DMS 273 treated with DMSO at 0.1 percent for 48 hours (cell line): ENCODE measurements around the gene ARHGAP24.
"Not testable (repeated sequence)": the region's sequence is repeated elsewhere in the genome, so short reads cannot be mapped to it uniquely, and the experiment has no call there.

Experiments used
- DNase-seq: peaks from one replicate; lab custom pipeline; 2025; lab: John Stamatoyannopoulos, UW

Gene ARHGAP24

DNA sequence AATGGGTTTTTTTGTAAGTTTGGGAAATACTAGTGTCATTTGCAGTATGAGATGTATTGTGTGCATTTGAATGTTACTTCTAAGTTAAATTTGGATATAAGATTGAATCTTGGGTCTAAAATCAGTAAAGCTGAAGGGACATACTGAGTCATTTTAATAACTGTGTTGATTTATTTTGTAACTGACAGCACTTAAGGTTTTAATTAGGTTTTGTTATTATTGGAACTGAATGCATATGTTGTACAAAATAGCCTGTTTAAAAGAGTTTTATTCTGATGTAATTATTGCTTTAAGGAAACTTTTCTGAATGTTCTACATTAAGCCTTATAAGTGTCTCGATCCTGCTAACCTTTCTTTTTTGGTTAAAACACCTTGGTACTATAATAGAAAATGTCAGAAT, 488.3 kb downstream of the ARHGAP24 start:
- DNase-seq, result no peak

DNA sequence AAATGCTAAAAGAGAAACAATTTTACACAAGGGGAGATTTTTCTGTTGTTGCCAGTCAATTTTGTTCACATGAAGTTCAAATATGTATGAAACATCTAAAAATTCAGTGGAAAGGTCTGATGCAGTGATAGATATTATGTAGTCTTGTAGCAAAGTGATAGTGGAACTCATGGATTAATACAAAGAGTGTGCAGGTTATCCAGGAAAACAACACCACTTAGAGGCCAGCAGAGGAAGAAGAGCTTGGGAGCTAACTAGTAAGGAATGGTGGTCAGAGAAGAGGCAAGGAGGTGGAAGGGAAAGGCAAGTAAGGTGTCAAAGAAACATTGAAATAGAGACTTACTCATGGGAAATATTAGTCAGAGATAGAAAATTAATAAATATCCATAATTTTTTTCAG, 489.3 kb downstream of the ARHGAP24 start:
- DNase-seq, result no peak

DNA sequence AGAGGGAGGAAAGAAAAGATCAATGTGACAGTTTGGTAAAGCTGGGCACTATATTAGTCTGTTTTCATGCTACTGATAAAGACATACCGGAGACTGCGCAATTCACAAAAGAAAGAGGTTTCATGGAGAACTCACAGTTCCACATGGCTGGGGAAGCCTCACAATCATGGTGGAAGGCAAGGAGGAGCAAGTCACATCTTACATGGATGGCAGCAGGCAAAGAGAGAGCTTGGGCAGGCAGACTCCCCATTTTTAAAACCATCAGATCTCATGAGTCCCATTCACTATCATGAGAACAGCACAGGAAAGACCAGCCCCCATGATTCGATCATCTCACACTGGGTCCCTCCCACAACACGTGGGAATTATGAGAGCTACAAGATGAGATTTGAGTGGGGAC, 490.1 kb downstream of the ARHGAP24 start:
- DNase-seq, result not testable (repeated sequence)

DNA sequence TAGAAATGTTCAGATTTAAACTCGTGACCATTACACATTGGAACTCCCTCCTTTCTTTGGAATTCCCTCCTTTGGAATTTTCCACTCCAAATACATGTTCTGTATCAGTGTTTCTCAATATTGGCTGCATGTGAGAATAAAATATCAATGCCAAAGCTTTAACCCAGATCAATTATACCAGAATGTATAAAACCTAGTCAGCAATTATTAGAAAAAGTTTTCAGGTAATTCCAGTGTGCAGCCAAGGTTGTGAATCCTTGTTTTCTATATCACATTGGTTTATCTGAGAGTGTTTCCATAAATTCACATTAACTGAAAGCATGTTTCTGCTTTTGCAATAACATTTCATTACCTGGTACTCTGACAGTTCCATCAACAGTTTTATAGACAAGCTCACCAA, 490.6 kb downstream of the ARHGAP24 start:
- DNase-seq, result no peak

DNA sequence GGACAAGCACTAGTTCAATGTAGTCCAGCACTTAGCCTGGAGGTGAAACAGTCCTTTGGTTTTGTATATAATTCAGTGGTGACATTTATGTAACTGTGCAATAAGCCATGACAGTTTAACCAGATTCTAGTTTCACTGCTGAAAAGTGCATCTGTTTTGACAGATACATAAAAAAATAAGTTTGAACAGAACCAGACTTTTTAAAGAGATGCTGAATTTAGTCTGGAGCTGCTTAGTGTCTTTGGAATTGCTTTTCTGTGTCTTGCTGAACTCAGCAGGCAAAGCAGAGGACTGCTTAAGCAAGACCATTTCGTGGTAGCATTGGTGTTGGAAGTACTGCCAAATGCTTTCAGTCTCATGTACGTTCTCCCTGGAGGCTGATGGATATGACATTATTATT, 491.4 kb downstream of the ARHGAP24 start:
- DNase-seq, result no peak

DNA sequence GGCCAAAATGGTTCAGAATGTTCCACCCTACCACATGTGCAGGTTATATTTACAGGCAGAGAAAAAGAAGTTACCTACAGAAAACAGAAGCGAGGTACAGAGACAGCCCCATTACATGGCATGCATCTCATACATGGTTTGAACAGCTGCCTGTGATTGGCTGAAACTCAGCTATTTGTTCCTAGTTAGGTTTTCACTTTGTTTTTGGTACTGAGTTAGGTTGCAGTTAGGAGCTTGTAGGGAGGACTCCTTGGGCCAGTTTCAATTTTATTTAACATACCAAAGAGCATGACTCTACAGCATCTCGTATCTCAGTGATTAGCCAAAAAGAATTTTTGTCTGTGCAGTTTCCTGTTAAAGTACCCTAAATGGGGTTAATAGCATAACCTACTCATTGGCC, 492.9 kb downstream of the ARHGAP24 start:
- no peak for DNase-seq

DNA sequence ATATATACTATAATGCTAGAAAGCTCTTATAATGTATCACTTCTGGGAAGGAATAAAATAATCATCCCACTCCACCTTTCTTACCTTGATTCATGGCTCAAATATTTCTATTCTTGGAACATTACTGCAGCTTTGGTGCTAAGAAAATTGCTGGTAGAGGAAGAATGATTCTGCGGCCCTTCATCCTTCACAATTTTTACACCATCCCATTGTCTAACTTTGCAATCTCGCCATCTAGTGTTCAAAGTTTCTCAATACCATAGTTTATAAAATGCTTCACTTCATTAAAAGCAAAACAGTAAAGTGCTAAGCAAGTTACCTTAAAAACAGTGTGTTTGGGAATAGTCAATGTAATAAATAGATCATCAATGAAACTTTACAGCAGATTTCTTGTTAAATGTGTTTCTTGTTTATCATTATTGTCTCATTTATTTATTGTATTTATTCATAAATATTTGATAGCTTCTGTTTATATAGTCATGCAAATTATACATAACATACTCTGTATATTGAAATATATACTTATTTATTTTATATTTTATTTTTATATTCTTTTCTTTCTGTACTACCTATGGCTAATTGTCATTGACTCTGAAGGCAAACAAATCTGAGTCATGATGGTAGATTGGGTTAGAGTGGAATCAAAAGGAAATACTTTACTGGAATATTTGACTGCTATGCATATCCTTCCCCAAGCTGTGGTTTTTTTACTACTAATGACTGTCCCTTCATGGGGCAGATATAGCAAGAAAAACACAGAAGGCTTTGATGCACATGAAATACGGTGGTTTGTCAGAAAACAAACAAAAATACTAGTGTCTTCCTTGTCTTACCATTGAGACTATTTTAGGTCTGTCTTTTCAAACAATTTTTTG, 494.2 kb downstream of the ARHGAP24 start:
- DNase-seq, result no peak

DNA sequence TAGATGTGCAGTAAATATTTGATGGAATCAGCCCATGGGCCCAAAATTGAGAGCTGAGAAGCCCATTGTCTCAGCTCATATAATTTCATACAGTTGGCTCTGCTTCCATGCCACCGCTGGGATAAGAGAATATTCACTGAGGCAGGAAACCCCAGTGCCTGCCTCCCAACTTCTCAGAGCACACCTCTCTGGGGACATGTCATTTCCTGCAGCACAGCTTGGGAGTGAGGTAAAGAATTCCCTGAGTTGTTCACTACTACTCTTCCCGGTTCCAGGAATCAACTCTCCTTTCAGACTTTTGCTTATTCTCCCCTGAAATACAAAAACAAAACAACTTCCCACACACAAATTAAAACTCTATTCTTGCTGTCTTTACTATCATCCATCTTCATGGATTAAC, 495.6 kb downstream of the ARHGAP24 start:
- no peak for DNase-seq

DNA sequence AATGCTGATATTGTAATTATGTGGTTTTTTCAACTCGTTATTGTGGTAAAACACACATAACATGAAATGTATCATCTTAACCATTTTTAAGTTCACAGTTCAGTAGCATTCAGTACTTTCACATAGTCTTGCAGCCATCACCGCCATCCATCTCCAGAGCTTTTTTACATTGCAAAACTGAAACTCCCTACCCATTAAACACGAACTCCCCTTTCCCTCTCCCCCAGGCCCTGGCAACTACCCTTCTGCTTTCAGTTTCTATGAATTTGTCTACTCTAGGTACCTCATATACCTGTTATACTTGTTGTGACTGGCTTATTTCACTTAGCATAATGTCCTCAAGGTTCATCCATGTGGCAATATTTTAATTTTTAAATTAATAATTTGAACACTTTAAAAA, 504.3 kb downstream of the ARHGAP24 start:
- DNase-seq, result no peak

DNA sequence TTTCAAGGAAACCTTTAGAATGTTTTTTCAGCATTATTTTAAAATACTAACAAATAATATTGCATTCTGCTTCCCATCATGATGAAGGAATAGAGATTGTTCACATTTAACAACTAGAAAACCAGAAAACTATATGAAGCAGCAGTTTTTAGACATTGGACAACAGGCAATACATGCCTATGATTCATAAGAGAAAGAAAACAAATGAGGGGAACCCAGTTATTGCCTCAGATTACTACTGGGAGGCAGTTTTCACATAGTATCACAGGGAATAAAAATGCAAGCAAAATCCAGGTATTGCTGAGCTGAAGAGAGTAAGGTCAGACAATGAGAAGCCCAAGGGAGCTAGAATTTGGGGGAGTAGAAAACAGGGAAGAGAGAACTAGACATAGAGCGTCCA, 511.3 kb downstream of the ARHGAP24 start:
- no peak for DNase-seq

DNA sequence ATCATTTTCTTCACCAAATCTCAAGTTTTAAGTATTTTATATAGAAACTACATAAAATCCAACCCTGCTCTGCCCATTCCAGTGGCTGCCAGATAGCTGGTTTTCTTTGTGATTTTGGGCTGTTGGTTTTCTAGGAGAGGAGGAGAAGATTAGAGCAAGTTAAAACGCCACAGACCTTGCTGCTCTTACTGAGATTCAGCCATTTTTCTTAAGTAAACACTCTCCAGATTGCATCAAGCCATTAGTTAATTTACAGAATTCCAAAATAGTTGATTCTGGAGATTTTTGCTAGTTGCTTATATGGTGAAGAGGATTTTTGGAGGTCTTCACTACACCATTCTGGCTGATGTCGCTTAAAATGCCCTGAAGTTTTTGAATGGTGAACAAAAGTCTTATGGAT, 518.7 kb downstream of the ARHGAP24 start:
- no peak for DNase-seq

DNA sequence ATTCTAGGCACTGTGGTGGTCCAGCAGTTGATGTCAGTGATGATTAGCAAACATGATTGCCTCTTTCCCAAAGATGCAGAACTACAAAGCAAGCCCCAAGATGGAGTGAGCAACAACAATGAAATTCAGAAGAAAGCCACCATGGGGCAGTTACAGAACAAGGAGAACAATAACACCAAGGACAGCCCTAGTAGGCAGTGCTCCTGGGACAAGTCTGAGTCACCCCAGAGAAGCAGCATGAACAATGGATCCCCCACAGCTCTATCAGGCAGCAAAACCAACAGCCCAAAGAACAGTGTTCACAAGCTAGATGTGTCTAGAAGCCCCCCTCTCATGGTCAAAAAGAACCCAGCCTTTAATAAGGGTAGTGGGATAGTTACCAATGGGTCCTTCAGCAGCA, 519.6 kb downstream of the ARHGAP24 start:
- no peak for DNase-seq

DNA sequence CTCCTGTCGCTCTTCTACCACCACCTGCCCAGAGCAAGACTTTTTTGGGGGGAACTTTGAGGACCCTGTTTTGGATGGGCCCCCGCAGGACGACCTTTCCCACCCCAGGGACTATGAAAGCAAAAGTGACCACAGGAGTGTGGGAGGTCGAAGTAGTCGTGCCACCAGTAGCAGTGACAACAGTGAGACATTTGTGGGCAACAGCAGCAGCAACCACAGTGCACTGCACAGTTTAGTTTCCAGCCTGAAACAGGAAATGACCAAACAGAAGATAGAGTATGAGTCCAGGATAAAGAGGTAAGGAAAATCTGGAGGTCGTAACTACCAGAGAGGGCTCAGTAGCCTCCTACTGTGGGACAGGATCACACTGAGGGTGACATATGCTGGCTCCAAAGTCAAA, 520.4 kb downstream of the ARHGAP24 start:
- no peak for DNase-seq

DNA sequence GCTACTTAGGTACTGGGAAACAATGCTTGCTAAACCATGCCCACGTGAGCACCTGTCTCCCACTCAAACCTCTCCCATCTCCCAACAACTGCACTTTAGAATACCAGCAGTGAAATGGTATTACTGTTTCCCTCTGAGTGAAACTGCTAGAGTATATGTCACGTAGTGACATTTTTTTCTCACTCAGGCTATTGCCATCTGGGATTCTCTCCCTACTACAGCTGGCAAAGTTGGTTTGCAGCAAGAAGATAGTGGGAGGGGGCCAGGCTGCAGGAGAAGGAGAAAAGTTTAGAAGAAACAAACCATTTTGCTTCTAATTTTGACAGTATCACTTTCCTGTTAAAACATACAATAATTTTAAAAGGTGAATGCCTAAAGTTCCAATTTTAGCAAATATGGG, 526.6 kb downstream of the ARHGAP24 start:
- no peak for DNase-seq

DNA sequence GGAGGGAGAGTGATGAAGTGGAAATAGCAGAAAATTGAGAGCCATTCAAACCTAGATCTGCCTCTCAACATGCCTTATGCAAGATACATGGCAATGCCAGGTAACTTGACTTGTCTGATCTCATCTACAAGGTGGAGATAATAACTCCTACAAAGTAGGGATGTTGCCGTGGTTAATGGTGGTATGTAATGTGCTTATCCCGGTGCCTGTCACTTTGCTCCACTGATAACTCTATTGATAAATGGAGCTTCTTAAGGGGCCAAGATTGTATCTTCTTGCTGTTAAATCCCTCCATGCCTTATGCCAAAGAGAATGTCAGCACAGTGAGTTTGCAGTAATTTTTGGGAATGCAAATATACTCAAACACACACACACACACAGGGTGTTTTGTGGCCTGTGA, 529.1 kb downstream of the ARHGAP24 start:
- DNase-seq, result no peak

DNA sequence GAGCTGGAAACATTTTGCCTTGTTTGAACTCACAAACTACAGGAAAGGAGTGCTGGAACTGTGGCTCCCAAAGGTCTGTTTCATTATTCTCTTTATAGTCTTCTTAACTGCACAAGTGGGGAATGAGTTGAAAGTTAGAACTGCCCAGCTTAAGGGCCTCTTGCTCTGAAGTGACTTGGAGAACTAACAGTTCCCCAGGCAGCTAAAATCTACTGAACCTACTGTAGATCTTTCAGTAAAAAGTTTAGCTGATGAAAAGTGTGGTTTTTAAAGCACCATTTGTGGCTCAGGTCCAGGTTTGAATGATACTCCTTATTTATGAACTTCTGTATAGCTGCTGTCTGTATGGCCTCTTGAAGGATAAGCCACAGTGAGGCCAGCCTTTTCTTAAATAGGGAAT, 531.1 kb downstream of the ARHGAP24 start:
- DNase-seq, result no peak

DNA sequence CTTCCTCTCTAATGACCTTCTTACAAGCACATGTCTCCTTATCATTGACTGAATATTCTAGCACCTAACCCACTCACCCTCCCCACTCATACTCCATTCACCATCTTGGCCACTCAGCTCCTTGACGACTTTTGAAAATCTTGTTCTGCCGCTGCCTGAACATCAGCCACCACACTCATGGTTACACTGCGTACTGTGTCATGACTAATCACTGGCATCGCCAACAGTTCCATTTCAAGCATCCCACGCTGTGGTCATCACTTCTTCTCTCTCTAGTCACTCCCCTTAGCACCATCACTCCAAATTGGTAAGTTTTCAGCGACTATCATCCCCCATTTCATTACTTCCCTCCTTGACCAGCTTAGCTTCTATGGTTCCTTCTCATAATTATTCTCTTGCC, 532.1 kb downstream of the ARHGAP24 start:
- DNase-seq, result no peak

DNA sequence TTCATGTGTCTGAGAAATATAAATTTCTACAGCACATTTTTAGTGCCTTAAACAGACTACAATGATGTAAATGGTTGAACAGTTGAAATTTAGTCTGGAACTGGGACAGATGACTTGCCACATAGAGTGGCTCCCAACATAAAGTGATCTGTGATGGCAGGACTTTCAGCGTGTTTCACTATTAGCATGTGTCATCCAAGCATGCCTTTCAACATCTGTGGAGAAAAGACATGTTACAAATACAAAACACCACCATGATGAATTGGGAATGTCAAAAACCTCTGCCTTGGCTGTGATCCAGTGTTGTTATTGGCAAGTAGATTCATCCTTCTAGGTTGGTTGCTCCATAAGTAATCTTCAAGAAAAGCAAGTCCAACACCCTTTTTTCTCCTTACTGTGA, 536.2 kb downstream of the ARHGAP24 start:
- no peak for DNase-seq

DNA sequence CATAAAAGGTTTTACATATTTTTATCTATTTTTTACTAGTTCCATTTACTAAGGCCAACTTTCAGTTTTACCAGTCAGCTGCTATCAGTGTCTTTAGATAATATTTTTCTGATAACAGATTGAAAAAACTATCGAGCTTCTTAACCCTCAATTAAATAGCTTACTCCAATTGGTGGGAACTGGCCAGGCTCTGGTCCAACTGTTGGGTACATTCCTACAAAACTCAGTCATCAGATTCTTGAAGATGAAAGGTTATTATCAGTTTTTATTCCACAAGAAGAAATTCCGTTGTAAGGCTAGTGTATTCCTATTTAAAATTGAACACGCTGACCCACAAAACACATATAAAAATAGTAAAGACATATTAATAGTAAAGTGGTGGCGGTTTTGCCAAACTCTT, 538.7 kb downstream of the ARHGAP24 start:
- no peak for DNase-seq

DNA sequence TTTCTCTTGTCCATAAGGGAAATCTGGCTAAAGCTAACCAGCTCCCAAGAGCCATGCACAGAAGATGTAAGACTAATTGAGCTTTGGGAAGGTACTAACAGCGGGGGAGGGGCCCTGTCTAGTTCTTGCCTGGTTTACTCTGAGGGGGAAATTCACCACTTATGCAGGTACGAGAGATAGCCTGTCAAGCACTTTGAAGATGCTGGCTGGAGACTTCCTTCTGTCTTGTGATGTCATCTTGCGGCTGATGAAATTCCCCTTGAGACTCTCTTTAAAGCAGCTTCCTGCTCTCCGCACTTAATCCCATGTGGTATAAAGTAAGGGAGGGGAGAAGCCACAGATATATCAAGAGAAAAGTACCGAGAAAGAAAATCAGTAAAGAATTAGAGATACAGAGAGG, 539.6 kb downstream of the ARHGAP24 start:
- DNase-seq, result no peak

DNA sequence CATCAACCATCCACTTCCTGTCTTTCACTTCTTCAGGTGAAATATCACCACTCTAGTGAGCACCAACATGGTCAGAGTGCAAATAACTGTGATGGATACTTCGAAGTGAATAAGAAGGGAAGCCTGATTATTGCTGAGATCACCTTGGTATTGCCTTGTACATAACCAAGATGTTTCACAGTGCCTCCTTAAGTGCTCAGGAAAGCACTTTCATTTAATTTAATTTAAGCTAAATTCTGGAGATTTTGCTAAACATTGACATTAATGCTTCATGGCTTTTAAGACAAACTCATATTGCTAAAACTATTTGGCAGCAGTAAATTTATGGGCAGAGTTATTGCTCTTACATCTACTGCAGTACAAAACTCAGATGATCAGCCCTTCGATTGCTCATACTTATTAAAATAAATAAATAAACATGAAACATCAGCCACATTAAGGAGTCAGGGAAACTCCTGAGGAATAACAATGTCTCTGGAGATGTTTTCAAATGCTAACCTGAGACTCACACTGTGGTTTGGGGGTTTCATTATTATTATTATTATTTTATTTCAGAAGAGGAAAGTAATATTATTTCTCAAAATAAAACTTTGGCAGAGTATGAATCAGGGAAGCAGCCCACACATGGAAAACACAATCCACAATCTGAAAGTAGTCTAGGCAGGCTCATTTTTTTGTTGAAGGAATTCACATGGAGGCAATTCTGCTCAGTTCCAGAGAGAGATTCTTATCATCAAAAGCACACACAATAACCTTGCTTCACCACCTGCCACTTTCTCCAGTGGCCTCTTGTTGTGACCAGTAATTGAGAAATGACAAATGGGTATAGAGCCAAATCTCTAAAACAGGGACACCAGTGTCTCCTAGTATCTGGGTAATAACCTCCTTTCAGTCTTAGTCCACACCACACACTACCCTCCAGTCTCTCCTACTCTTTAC, 540.7 kb downstream of the ARHGAP24 start:
- DNase-seq, result no peak

DNA sequence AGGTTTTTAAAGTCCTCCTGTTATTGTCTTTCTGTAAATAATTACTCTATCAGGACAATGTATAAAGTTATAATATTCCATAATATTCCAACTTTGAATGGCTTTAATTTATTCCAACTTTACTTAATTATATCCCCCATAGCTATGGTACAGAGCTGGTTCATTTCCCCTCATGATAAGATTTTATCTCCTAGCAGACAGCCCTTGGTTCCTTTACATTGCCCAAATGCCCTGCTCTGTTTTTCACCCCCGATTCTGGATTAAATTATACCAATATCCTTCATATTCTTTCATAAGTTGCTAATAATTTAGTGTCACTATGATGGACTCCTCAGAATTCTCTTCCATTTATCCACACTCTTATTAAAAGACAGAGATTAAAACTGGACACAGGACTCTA, 544.4 kb downstream of the ARHGAP24 start:
- DNase-seq, result no peak

DNA sequence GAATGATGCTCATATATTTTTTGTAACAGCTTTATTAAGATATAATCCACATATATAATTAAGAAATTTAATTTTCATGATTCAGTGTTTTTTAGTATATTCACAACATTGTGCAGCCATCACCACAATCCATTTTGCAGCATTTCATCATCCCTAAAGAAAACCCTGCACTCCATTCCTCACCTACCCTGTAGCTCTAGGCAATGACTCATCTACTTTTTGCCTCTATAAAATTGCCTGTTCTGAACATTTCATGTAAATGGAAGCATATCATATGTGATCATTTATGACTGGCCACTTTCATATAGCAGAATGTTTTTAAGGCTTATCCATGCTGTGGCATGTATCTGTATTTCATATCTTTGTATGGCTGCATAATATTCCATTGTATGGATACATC, 545.0 kb downstream of the ARHGAP24 start:
- no peak for DNase-seq
